HG02759 (cell line): Measurements from ENCODE around the gene CASKIN1.

ENCODE experiments used
- ATAC-seq: cut with Tn5 transposase; IDR thresholded peaks from one replicate; pipeline ENCODE4 v1.9.1; 2021; ENCODE audit warnings: mild to moderate bottlenecking, moderate library complexity; ENCODE audit not compliant: unreplicated experiment

The CASKIN1 gene

GRCh38 chr16:2178321-2179106, 17.9 kb downstream of the CASKIN1 start:
- no peak for ATAC-seq

- ATAC-seq: no peak
Observed at GRCh38 chr16:2177561-2177960, 18.8 kb downstream of the CASKIN1 start.

GRCh38 chr16:2177101-2177500, 19.3 kb downstream of the CASKIN1 start:
- ATAC-seq: no peak

- no peak for ATAC-seq
Observed at GRCh38 chr16:2176047-2176446, 20.4 kb downstream of the CASKIN1 start.

- ATAC-seq: no peak
Observed at GRCh38 chr16:2175454-2175853, 21.0 kb downstream of the CASKIN1 start.

GRCh38 chr16:2174396-2175131, 21.8 kb downstream of the CASKIN1 start:
- no peak for ATAC-seq

- no peak for ATAC-seq
Observed at GRCh38 chr16:2173916-2174315, 22.5 kb downstream of the CASKIN1 start.

GRCh38 chr16:2173366-2173765, 23.0 kb downstream of the CASKIN1 start:
- ATAC-seq: no peak

- no peak for ATAC-seq
Observed at GRCh38 chr16:2172688-2173335, 23.6 kb downstream of the CASKIN1 start.

GRCh38 chr16:2171601-2172178, 24.7 kb downstream of the CASKIN1 start:
- no peak for ATAC-seq

GRCh38 chr16:2170587-2171435, 25.6 kb downstream of the CASKIN1 start:
- ATAC-seq: no peak

- no peak for ATAC-seq
Observed at GRCh38 chr16:2170080-2170479, 26.3 kb downstream of the CASKIN1 start.

- ATAC-seq: no peak
Observed at GRCh38 chr16:2167068-2167638, 29.3 kb downstream of the CASKIN1 start.

- ATAC-seq: no peak
Observed at GRCh38 chr16:2166263-2167067, 29.9 kb downstream of the CASKIN1 start.

- no peak for ATAC-seq
Observed at GRCh38 chr16:2165861-2166260, 30.5 kb downstream of the CASKIN1 start.

GRCh38 chr16:2163211-2163881, 33.1 kb downstream of the CASKIN1 start:
- no peak for ATAC-seq

- ATAC-seq: no peak
Observed at GRCh38 chr16:2162676-2163118, 33.7 kb downstream of the CASKIN1 start.

GRCh38 chr16:2161911-2162310, 34.5 kb downstream of the CASKIN1 start:
- ATAC-seq: no peak
